Activated CD8-positive, alpha-beta memory T cell treated with anti-CD3 and anti-CD28 coated beads, Interleukin-2, amount 50 U/mL, for 4 hours (primary cell): ENCODE data around the gene NDUFB10.
"Not testable (repeated sequence)": the region's sequence is repeated elsewhere in the genome, so short reads cannot be mapped to it uniquely, and the experiment has no call there.

Experiments
- DNase-seq: peaks from one replicate; pipeline ENCODE4 v3.0.0-alpha.2; 2020

NDUFB10 gene

DNA sequence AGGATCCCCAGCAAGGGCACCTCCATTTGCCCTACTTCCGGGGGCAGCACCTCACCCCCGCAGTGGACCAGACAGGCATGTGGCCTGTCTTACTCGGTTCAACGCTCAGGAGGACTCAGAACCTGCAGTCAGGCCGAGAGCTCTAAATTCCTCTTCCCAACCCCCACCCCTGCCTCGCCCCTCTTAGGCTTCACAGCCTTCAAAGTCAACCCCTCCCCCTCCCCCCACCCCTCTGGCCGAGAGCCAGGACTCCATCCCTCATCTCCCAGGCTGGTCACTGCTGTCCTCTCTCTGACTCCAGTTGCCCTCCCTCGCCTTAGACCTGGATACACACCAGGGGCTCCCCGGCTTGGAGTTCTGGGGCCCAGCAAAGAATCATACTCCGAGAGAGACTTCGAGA lies 33.1 kb upstream of the NDUFB10 start:
- no peak for DNase-seq

DNA sequence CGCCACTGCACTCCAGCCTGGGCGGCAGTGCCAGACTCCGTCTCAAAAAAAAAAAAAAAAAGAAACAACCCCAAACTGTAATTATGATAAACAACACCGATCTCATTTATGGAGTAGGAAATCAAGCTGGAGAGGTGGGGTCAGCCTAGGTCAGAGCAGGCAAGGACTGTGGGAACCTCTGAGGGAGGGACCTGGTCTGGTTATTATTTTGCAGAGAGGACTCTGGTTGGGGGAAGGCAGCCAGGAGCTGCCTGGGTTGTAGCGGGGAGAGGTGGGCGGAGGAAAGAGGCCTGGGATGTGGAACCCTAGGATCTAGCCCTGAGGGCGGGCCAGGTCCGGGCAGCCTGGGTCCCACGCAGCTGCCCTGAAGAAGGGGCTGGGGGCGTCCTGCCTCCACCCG lies 30.2 kb upstream of the NDUFB10 start:
- no peak for DNase-seq

DNA sequence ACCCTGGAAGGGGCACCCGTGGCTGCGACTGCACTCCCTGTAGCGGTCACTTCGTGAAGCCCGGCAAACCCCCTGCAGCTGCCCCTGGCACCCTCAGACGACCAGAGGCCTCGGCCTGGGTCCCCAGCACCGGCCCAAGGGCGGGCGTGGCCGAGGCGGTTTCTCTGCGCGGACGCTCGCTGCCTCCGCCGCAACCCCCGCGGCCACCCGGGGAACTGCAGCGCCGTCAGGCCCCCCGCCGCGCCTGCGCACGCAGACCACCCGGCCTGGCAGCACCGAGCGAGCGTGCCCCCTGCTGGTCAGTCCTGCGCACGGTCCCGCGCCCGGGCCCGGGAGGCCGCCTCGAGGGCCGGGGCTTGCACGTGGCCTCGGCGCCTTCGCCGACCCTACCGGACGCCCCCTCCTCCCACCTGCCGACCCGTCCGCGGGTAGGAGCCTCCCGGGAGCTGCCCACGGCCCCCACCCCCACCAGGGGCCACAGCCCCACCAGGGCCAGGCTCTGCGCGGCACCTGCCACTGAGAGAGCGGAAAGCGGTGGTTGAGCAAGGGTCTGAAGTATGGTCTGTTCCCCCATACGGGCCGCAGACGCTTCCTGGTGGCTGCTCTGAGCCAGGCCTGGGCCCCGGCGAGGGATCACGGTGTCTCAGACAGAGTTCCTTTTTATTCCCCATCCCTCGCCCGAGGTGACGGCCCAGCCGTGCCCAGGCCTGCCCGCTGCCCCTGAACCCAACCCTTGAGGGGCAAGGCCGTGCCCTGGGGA lies 29.6 kb upstream of the NDUFB10 start:
- peak; percentile 94 for DNase-seq

DNA sequence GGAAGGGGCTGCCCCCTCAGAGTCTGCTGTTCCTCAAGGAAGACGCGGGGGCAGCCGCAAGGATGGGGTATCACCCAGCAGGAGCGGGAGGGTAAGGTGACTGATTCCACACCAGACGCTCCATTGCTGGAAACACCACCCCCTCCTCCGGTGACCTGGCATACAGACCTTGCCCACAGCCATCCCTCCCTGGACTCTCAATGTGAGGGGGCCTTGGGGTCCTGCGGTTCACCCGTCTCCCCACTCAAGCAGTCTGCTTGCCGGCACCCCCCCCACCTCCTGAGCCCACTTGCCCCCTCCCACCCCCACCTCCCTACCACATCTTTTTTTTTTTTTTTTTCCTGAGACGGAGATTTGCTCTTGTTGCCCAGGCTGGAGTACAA lies 29.0 kb upstream of the NDUFB10 start:
- no peak for DNase-seq

DNA sequence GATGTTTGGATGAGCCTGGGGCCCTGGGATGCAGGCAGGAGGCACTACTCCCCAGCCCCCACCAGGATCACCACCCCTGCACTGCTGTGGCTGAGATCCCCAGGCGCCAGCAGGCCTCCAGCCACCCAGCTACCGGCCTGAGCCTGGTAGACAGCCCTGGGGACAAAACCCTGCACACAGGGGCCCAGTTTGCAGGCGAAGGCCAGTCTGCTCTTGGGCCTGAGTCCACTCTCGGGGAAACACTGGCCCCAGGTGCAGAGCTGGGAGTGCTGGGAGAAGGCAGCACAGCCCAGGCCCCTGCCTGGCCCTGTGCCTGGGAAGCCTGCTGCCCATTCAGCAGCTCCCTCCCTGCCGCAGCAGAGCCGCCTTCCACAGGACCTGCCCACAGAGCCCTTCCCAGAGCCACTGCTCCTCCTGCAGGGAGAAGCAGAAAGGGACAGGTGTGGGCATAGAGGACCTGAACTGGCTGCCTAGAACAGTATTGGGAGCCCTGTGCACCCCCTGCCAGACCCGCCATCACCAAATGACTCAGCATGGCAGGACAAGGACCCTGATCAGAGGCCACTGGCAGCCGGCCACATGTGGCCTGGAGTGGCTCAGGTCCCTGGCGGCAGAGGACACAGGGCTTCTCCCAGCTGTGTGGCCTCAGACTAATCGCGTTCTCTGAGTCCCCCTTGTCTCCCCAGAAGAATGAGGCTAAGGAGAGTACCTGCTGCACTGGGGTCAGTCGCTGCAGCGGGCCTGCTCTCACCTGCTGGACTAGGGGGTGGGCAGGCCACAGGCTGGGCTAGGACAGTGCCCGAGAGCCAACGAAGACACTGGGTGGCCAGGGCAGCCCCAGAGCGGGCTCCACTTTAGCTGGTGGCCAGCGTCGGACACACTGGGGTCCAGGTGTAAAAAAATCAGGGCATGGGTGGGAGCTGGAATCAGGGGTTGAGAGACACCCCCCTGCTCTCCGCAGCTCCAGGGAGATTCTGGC lies 27.0 kb upstream of the NDUFB10 start:
- no peak for DNase-seq

DNA sequence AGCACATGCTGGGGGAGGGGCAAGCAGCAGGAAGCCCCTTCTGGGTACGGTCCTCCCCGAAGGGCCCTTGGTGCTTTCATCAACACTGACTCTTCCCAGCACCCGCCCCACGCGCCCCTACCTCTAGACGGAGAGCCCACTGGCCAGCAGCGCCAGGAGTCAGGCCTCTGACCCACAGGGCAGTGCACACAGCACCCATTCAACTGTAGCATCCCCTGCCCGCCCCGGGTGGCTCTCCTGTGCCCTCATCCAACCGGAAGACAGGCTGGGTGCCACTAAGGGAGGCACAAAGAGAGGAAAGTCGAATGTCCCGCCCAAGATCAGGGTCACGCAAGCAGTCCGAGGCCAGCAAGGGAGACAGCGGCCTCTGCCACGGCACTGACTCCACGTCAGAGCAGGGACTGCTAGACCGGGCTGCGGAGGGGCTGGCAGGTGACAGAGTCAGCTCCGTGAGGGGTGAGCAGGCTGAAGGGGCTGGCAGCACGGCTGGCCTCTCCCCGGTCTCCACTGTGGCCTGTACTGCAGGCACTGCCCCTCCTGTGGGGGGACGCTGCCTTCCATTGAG lies 26.2 kb upstream of the NDUFB10 start:
- DNase-seq = no peak

DNA sequence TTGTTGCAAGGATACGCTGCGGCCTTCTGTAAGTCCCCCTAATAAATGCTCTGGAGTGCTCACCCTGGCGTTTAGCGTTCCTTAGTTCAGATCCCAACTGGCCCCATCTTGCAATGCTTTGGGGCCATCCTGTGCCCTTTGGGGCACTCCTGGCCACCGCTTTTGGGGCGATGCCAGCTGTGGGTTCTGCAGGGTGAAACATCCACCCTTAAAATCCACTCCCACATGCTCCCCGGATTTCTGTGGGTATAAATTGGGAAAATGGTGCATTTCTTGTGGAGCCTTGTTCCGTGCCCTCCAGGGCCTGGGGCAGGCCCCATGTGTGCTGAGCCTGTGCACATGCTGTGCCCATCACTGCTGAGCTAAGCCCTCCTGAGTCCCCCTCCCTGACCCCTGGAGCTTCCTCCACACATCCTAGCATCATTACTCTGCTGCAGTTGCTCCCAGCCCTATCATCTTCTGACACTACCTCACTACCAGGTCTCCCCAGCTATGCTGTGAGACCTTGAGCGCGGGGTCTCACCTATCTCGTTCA lies 22.3 kb upstream of the NDUFB10 start:
- DNase-seq = no peak

DNA sequence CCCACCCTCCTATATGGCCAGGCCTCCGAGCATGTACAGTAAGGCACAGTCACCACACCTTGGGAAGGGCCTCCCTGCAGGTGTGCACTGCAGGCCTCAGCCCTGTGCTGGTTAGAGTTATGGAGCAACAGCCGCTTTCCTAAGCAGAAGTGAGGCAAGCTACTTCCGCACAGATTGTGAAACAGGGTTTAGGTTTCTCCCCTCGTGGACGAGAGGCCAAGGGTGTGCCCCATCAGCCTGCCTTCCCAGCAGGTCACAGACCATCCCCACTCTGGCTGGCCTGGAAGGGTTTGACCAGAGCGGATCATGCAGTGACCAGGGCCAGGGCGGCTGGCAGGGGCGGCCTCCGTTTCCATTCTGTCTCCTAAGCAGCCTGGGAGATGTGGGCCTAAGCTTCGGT lies 21.0 kb upstream of the NDUFB10 start:
- no peak for DNase-seq

DNA sequence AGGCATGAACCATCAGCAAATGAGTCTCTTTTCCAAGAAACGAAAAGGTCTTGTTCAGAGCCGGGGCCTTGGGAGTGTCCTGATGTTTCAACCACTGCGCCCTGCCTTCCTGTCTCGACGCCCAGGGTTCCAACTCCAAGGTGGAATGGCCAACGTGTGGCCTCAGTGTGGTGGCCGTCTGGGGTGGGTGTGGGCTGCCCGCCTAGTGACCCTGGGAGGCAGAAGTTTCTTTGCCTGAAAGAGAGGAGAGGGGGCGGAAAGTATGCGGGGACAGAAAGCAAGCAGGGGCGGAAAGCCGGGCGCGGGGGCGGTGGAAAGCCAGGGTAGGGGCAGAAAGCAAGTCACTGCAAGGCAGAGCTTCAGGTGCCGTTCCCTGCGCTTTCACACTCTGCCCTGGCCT lies 20.4 kb upstream of the NDUFB10 start:
- DNase-seq = no peak

DNA sequence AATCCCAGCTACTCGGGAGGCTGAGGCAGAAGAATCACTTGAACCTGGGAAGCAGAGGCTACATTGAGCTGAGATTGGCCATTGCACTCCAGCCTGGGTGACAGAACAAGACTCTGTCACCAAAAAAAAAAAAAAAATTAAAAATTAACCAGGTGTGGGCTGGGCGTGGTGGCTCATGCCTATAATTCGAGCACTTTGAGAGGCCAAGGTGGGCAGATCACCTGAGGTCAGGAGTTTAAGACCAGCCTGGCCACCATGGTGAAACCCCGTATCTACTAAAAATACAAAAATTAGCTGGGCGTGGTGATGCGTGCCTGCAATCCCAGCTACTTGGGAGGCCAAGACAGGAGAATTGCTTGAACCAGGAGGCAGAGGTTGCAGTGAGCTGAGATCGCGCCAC lies 19.5 kb upstream of the NDUFB10 start:
- not testable (repeated sequence) for DNase-seq

DNA sequence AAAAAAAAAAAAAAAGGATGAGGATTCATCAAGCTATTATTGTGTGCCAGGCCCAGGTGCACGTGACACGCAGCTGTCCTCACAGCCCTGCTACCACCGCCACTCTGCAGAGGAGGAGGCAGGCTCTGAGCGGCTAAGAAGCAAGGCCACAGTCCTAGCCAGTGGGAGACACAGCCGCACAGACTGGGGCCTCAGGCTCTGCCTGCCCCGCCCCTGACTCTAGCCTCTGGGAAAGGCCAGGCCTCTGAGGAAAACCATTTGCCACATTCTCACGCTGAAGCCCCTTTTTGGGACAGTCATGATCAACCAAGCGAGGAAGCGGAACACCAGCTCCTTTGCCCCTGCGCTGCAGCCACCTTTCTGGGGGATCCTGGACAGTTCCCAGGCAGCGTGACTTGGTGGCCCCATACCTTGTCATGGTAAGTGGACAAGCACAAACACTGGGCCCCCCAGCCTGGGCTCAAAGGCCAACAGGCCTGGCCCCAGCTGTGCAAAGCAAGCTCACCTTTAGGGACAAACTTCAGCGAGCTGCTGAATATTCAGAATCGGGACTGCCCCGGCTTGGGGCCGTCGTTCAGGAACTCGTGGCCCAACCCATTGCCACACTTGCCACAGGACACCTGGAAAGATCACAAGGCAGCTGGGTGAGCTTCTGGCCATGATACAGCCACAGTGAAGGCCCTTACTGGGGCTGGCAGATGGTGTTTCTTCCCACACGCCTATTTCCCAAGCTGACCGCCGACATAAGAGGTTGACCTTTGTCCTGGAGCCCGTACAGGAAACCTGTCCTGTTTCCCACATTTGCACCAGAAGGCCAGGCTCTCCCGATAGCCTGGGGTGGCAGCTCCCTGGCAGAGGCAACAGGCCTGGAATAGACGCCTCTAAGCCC lies 18.8 kb upstream of the NDUFB10 start:
- no peak for DNase-seq

DNA sequence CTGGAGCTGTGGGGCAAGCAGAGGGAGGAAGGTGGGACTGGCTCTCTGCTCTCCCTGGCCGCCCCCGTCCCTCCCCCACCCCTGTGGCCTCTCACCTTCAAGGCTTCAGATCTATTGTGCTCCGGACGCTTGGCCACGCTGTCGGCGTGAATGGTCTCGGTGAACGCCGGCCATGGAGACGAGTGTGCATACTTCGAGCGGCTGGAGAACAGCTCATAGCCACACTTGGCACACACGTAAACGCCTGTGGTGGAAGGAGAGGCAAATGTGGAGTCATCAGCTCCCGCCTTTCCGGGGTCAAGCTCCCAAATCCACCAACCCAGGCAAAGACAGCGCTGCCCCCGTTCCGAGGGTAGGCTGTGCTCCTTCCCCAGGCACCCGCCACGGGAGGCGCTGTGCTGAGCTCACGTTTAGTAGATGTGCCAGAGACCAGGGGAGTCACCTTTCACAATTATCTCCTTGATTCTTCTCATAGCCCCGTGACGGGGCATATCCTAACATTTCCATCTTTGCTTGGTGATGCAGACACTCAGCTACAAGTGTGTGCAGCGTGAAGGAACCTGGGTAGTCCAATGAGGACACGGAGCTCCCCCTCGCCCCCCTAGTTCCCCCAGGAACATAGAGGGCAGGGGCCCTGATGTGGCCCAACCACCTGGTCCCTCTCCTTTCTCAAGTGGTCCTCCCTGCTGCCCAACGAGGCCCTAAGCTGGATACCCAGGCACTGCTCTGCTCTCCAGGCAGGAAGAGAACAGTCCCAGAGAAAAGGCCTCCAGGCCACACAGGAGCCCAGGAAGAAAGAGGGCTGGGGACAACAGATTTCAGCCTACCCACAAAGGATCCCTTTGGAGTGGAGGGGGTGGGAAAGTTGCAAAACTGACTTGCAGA lies 17.9 kb upstream of the NDUFB10 start:
- no peak for DNase-seq

DNA sequence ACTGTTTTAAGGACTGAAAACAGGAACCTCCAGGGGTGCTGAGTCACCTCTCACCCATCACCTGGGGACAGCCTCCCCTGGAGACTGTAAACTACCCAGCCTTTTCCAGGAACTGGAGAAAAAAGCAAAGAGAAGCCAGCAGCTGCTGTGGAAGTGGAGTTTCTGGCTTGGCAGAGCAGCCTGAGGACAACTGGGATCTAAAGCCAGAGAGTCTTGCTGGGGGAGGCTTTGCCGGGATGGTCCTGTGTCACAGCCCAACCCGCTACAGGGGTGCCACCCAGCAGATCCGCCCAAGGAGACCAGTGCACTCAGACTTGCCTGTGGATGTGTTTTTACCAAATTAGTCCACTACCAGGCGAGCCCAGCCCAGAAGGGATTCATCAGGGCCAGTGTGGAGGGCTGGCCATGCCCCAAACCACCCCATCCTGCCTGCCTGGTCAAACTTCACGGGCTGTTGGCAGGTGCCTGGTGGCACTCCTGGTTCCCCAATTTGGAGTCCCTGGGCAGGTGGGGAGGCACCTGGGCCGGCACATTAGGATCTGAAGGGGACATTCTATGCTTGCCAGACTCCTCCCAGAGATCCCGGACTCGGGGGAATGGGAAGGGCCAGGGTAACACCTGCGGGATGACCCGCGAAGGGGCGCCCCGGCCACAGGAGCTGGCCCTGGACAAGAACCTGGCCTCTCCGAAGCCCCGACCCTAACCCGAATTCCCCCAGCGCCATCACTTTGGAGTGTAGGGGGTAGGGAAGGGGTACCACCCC lies 17.1 kb upstream of the NDUFB10 start:
- no peak for DNase-seq

DNA sequence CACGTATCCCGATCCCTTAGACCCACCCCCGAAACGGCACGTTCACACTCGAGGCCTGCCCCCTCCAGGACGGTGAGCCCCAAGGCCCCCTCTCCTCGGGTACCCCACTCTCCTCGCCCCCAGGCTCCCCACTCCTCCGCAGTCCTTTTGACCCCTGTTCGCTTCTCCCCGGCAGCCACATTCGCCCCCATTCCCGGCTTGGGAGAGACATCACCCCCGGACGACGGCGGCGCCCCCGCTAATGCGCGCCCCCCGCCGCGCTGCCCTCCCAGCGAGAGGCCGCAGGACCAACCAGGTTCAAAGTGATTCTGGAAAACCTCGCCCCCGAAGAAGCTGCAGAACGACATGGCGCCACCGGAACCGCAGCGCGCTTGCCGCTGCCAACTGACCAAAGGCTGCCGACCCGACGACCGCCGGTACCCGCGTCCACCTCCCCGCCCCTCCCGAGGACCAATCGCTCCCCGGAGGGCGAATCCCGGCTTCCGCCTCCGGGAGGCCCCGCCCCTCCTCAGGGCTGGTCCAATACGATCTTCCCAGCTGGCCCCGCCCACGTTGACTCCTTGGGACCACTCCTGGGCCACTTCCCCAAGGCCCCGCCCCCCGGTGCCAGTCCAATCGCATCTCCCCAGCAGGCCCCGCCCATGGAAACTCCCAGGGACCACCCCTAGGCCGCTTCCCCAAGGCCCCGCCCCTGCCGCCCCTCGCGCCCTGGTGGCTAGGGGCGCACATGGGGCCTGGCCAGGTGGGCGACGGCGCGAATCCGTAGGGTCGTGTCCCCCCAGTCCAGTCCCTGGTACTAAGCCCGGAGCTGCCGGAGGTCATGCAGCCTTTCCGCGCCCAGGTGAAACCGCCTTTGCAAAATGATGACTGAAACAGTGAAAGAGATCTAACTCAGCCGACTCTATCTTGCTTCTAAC lies 16.3 kb upstream of the NDUFB10 start, which contains the start of gene MSRB1:
TSS of gene MSRB1 (minus strand) at position 390 of the 917 bp plus-strand sequence. CDS start at position 347, 43 bp downstream.
- DNase-seq = peak; percentile 99

DNA sequence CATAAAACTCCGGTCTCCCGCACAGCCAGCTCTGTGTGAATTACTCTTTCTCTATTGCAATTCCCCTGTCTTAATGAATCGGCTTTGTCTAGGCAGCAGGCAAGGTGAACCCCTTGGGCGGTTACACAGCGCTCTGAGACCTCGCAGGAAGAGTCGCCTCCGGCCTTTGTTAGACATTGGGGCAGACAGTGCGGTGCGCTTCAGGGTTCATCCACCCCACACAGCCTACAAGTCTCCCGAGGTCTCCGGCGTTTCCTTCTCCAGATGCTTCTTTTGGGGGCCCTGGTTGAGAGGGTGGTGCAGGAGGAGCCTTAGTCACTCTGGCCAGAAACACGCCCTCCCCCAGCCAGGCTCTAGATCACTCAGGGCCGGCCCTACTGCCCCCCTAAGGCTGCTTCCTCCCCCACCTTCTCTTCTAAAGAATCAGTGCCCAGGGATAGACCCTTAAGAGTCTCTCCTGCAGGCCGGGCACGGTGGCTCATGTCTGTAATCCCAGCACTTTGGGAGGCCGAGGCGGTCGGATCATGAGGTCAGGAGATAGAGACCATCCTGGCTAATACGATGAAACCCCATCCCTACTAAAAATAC lies 14.6 kb upstream of the NDUFB10 start:
- no peak for DNase-seq

DNA sequence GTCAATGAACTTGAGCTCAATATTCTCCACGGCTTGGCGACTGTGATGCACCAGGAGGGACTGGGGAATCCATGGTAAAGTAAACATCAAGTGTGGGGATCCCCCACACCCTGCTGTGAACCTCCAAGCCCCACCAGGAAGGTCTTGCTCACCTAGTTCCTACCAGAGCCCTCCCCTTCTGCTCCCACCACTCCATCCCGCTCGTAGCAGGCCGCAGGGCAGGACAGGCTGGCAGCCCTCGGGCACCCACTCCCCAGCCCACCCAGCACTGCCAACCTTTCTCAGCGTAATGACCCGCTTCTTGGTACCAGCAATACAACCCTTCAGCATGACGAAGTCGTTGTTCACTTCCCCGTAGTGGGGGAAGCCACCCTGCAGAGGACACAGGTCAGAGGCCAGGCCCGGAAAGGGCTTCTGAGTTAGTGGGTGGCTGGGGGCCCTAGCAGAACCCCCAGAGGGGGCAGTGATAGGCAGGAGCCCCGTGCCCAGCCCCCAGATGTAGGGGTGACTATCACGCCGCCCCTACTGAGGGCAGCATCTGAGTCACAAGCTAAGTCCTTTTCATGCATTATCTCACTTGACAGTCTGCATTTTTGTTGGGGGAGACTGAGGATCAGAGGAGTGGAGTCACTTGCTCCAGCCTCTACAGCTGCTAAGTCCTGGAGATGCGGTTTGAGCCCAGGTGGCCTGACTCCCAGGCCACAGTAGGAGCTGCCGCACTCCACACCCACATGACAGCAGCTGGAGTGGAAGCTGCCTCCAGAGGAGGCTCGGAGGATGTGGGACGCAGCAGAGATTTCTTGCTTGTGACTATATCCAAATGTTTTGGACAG lies 13.6 kb upstream of the NDUFB10 start:
- DNase-seq = no peak

DNA sequence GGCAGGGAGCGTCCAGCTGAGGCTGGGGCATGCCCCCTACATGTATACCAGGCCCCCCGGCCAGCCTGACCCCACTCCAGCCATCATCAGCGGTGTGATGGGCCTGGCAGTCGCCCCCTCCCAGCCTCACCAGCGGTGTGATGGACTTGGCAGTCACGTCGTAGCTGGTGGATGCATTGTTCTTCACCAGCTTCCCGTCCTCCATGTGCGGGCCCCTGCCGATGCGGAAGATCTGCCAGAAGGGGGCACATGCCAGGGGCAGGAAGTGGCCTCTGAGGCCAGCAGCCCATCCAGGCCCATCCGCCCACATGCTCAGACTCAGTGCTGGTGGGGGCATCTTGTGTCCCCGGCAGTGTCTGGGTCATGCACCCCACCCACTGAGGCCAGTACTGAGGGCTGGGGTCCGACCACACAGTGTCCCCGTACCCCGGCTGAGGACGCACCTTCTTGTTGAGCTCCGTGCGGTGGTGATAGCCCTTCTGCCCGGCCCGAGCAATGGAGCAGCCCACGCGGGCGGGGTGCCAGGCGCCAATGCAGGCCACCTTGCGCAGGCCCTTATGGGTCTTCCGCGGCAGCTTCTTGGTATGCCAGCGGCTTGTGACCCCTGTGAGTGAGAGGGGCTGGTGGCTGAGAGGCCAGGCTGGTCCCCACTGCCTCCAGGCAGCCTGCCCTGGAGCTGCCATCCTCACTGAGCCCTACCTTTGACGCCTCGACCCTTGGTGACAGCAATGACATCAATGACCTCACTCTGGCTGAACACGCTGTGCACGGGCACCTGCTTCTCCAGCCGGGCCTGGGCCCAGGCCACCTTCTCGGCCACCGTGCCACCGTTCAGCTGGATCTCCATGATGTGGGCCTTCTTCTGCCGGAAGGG lies 12.6 kb upstream of the NDUFB10 start:
- DNase-seq = no peak
